KMS-11 (cell line): ENCODE results near the gene COX7C.

Experiments
- H2AFZ ChIP-seq: fragments of 200-600 bp; sonication (generic); 2 replicates; pipeline ENCODE4 v1.6.1; 2016; ENCODE audit warnings: antibody characterized with exemption, mixed run types, low read depth
- H3K27ac ChIP-seq: fragments of 200-600 bp; sonication (generic); 2 replicates; pipeline ENCODE4 v1.6.1; 2016; ENCODE audit warnings: mild to moderate bottlenecking, mixed run types
- H3K27me3 ChIP-seq: fragments of 200-600 bp; sonication (generic); 2 replicates; pipeline ENCODE4 v1.6.1; 2017; ENCODE audit warnings: mild to moderate bottlenecking, low read depth, mixed run types, moderate library complexity; ENCODE audit not compliant: insufficient read depth
- H3K36me3 ChIP-seq: fragments of 200-600 bp; sonication (generic); 2 replicates; pipeline ENCODE4 v1.6.1; 2017; ENCODE audit warnings: mild to moderate bottlenecking, mixed run types; ENCODE audit not compliant: insufficient read depth
- H3K4me1 ChIP-seq: fragments of 200-600 bp; sonication (generic); 2 replicates; pipeline ENCODE4 v1.6.1; 2016; ENCODE audit warnings: mild to moderate bottlenecking, low read depth, mixed run types; ENCODE audit not compliant: poor library complexity, severe bottlenecking
- H3K4me2 ChIP-seq: fragments of 200-600 bp; sonication (generic); 2 replicates; pipeline ENCODE4 v1.7.0; 2016; ENCODE audit warnings: mild to moderate bottlenecking, mixed run types
- H3K4me3 ChIP-seq: fragments of 200-600 bp; sonication (generic); IDR thresholded peaks from 2 replicates; pipeline ENCODE4 v1.6.1; 2017; ENCODE audit warnings: low read depth, low read length, mixed read lengths; ENCODE audit not compliant: insufficient read depth
- H3K79me2 ChIP-seq: fragments of 200-600 bp; sonication (generic); 2 replicates; pipeline ENCODE4 v1.6.1; 2016; ENCODE audit warnings: low read depth, mixed run types; ENCODE audit not compliant: insufficient read depth
- H3K9ac ChIP-seq: fragments of 200-600 bp; sonication (generic); 2 replicates; pipeline ENCODE4 v1.6.1; 2016; ENCODE audit warnings: mild to moderate bottlenecking, mixed run types
- H4K20me1 ChIP-seq: fragments of 200-600 bp; sonication (generic); 2 replicates; pipeline ENCODE4 v1.6.1; 2016; ENCODE audit warnings: mild to moderate bottlenecking, mixed run types; ENCODE audit not compliant: insufficient read depth
- TF ChIP-seq, protein P1 (sequence below): fragments of 200-600 bp; sonication (generic); conservative IDR thresholded peaks from 2 replicates; pipeline ENCODE4 v1.6.1; 2017; ENCODE audit warnings: low read depth, mild to moderate bottlenecking, antibody characterized with exemption, low read length, moderate library complexity, mixed read lengths

The COX7C gene

DNA sequence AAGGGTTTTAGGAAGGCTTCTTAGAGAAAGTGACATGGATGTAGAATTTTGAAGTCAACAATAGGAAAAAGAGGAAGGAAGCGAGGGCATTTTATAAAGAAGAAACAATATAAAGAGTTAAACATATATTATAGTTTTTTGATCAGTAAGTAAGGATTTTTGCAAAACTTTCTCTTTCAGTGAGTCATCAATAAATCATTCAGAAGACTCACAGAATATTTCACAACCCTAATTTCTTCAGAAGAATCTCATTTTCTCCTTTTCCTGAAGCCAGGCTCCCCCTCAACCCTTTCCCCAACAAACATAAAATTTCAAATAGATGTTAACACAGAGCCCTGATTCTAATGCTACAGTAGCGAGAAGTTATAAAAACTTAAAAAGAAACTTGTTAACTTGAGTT lies 4.3 kb upstream of the COX7C start:
- no peak overlapping the region for H3K4me3 ChIP-seq
- no peaks in the 10 kb centered on the region for H3K27me3 ChIP-seq
- no peaks in the 10 kb centered on the region for H3K36me3 ChIP-seq
- no peak overlapping the region for H2AFZ ChIP-seq
- H3K79me2 ChIP-seq: peaks cover 6% of the 10 kb centered on the region
- no peak overlapping the region for H3K9ac ChIP-seq
- TF ChIP-seq, protein P1, sequence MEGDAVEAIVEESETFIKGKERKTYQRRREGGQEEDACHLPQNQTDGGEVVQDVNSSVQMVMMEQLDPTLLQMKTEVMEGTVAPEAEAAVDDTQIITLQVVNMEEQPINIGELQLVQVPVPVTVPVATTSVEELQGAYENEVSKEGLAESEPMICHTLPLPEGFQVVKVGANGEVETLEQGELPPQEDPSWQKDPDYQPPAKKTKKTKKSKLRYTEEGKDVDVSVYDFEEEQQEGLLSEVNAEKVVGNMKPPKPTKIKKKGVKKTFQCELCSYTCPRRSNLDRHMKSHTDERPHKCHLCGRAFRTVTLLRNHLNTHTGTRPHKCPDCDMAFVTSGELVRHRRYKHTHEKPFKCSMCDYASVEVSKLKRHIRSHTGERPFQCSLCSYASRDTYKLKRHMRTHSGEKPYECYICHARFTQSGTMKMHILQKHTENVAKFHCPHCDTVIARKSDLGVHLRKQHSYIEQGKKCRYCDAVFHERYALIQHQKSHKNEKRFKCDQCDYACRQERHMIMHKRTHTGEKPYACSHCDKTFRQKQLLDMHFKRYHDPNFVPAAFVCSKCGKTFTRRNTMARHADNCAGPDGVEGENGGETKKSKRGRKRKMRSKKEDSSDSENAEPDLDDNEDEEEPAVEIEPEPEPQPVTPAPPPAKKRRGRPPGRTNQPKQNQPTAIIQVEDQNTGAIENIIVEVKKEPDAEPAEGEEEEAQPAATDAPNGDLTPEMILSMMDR: no peak
- H4K20me1 ChIP-seq: no peaks in the 10 kb centered on the region
- no peak overlapping the region for H3K4me2 ChIP-seq
- no peak overlapping the region for H3K27ac ChIP-seq
- peaks cover 5% of the 10 kb centered on the region for H3K4me1 ChIP-seq

GRCh38 chr5:86617309-86617755 lies 409 bp upstream of the COX7C start:
- peak overlapping the region; percentile 77; the same call in 1 of the 2 replicates for H3K27ac ChIP-seq
- peaks cover 13% of the 10 kb centered on the region for H3K36me3 ChIP-seq
- peaks cover 20% of the 10 kb centered on the region for H3K79me2 ChIP-seq
- peak overlapping the region; percentile 96 for H2AFZ ChIP-seq
- H3K27me3 ChIP-seq: no peaks in the 10 kb centered on the region
- H3K4me1 ChIP-seq: peaks cover 11% of the 10 kb centered on the region
- H4K20me1 ChIP-seq: no peaks in the 10 kb centered on the region
- H3K4me3 ChIP-seq: no peak overlapping the region
- H3K9ac ChIP-seq: peak overlapping the region; percentile 5; the same call in 1 of the 2 replicates
- H3K4me2 ChIP-seq: peak overlapping the region; percentile 72
- TF ChIP-seq, protein P1: no peak

- Histone ChIP-seq H4K20me1 (no peaks in the 10 kb centered on the region), H3K4me2 (no peak overlapping the region), H3K79me2 (peaks cover 9% of the 10 kb centered on the region), H3K4me1 (peaks cover 1% of the 10 kb centered on the region), H3K36me3 (peaks cover 13% of the 10 kb centered on the region), H3K9ac (no peak overlapping the region), H3K27ac (no peak overlapping the region), H3K27me3 (no peaks in the 10 kb centered on the region), H3K4me3 (no peak overlapping the region), H2AFZ (no peak overlapping the region)
- TF ChIP-seq, protein P1: no peak
Measured at GRCh38 chr5:86623785-86624483, 6.2 kb downstream of the COX7C start.

GRCh38 chr5:86625148-86625547 lies 7.4 kb downstream of the COX7C start:
- Histone ChIP-seq H3K79me2 (0 out of 2 replicates have a peak, but pooled peaks cover under 1% of the 10 kb centered on the region), H3K27ac (no peak overlapping the region)

More at GRCh38 chr5:86625148-86625547, 7.4 kb downstream of the COX7C start:
- no peaks in the 10 kb centered on the region for H3K27me3 ChIP-seq
- no peaks in the 10 kb centered on the region for H4K20me1 ChIP-seq
- no peak overlapping the region for H3K9ac ChIP-seq
- H3K36me3 ChIP-seq: peaks cover 8% of the 10 kb centered on the region
- no peak overlapping the region for H3K4me2 ChIP-seq
- H3K4me1 ChIP-seq: no peaks in the 10 kb centered on the region
- no peak overlapping the region for H3K4me3 ChIP-seq
- TF ChIP-seq, protein P1: no peak
- H2AFZ ChIP-seq: no peak overlapping the region
